ENCODE results near the gene PDZD4.

Gene PDZD4

DNA sequence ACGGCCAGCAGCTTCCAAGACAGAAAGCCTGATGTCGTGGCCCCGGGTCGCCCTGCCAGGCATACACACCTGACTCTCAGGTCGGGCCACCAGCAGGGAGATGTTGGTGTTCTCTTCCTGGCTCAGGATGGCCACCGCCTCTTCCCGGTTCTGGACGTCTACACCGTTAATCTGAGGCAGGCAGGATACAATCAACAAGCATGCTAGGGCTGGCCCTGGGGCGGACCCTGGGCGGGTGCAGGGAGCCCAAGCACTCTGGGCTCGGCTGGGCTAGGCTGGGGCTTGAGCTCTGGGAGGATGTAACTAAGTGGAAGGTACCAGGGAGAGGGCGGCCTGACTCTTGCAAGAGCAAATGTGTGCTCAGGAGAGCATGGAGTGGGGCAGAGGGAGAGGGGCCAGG, 24.9 kb downstream of the PDZD4 start:
- no peak for DNase-seq

DNA sequence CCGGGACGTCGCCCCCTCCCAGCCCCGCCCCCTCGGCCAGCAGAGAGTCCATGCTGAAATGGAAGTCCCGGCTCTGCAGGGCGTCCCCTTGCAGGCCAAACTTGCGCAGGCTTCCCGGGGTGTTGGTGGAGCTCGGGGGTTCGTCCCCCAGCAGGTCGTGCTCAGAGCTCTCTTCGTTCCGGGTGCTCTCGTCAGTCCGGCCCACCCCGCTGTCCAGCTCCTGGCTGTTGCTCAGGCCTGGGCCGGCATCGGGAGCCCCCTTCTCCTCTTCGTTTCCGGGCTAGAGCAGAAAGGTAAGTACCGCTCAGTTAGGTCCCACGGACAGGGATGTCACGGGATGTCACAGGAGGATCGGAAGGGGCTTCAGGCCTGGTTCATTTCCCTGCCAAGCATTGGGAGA, 25.7 kb downstream of the PDZD4 start:
- no peak for DNase-seq

DNA sequence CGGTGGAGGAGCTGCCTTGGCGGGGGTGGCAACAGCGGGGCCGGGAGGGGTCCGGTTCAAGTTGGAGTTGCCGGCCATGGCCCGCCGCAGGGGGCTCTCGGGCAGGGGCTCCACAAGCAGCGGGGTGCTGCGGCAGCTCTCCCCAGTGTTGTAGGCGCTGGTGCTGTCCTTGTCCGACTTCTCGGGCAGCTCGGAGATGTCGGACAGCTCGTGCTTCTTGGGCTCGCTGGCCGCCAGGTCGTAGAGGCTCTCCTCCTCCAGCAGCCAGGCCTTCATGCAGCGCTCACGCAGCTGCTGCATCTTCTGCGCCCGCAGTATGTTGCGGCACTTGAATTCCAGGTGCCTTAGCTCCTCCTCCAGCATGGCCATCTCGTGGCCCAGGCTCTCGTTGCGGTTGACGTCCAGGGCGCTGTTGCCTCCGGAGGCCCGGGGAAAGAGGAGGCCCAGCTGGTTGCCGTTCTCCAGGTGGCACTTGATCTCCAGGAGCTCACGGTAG, 26.2 kb downstream of the PDZD4 start:
- DNase-seq: no peak

DNA sequence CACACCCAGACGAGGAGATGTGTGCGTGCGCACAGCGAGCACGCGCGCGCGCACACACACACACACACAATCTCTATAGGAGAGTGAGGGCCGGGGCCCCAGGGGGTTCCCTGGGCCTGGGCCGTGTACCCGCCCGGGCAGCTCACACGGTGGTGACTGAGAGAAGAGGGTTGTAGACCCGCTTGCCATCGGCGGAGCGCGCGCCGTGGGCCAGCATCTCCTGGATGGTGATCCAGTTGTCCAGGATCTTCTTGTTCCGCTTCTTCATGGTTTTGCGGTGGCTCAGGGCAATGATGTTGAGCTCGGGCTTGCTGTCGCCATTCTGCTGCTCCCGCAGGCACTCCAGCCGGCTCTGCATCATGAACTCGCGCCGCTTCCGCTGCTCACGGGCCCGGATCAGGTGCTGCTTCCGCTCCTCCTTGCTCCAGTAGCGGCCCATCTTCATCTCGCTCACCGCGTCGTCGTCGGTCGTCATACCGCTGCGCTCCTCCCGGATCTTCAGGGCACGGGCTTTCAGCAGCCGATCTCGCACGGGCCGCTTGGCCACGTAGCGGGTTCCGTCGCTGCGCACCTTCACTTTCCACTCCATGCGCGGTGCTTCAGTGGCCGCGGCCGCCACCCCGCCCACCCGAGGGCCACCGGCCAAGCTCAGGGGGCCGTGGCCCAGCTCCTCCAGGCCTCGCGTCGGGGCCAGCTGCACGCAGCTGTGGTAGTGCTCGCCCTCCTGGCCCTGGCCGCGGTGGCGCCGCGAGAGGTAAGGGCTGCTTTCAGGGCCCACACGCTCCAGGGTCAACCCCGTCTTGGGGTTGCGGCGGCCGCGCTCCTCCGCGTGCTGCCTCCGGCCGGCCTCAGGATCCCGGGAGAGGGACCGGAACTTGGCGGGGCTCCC, 26.9 kb downstream of the PDZD4 start:
- DNase-seq: no peak

DNA sequence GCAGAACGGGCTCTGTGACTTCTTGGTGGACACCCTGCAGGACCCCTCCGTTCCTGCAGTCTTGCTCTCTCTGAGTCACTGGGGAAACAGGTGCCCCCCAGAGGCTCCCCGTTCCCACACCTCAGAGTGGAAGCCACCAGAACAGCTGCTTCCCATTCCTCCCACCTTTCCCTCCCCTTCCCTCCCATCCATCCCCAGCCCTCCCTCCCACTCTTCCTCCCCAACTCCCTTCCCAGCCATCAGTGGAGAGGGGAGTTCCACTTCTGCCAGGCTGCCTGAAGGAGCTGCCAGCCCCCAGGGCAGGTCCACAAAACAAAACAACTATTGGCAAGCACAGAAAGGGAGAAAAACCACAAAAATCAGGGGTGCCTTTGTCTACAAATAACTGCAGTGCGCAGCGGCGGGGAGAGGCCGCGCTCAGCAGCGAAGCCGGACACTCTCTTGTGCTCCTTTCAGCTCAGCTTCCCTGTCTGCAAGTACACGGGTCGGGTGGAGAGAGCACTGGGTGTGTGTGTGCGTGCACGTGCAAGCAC, 27.8 kb downstream of the PDZD4 start:
- no peak for DNase-seq

DNA sequence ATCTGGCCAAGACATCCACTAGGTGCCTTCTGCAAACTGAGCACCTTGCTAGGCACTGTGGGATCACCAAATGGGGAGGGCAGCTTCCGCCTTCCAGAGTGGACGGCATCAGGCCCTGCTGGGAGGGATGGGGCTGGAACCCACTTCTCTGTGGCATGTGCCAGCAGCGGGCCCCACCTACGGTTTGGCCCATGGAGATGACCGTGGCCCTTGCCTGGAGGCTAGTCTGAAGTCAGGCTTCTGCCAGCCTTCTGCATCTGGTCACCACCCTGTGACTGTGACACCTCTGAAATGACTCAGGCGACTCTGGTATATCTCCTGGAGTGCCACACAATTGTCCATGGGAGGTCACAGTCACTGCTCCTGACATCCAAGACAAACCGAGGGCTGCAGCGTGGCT, 28.7 kb downstream of the PDZD4 start:
- DNase-seq: no peak

DNA sequence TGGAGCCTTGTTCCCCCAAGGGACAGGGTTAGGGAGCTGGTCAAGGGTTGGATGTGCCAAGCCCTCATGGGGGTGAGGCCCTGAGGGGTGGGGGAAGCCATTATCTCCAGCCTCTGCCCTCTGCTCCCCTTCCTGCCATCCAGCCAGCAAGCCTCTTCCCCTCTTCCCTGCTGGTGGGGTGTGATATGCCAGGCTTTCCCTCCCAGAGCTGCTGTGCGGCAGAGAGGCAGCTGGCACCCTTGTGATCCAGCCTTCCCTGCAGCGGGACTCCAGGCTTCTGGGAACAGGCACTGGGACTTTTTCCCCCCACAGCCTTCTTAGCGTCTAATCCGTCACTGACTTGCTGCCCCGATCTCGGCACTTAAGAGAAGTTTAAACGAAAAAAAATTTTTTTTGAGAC, 29.6 kb downstream of the PDZD4 start:
- DNase-seq: no peak

DNA sequence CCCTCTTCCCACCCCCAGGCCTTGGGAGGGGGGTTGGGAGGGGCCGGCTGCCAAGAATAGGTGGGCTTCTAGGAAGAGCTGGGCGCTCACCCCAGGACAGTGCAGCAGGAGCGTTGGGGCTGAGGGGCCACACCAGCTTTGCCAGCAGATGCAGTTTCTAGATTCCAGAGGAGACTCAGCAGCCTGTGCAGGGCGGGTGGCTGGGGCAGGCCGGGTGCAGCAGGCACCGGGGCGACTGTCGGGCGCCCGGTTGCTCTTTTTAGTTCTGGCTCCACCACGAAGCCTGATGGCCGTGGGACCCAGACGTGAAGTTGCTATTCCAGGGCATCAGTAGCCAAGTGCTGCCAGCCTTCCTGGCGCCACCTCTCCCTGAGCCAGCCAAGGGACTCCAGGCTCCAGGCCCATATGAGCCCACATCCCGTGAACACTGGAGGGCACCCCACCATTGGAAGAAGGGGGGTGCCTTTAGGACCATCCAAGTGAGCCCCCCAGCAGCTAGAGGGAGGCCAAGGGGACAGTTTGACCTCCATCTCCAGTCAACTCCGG, 30.1 kb downstream of the PDZD4 start:
- no peak for DNase-seq

DNA sequence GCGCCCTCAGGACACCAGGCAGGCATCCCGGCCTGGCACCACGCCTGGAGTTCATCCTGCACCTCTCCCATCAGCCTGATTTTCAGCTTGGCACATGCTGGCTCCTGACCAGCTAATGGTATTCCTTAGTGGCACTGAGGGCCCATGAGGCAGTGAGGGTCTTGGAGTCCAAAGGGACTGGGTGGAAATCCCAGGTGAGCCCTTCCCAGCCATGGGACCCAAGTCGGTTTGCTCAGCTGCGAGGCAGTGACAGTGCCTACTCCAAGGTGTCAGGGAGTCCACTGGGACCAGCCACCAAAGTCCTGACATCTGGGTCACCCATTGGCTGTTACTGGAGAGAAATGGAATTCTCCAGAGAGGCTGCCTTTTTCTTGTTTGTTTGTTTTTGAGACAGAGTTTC, 31.0 kb downstream of the PDZD4 start:
- no peak for DNase-seq

GRCh38 chrX:153797415-153798015, 32.8 kb downstream of the PDZD4 start:
- no peak for DNase-seq

DNA sequence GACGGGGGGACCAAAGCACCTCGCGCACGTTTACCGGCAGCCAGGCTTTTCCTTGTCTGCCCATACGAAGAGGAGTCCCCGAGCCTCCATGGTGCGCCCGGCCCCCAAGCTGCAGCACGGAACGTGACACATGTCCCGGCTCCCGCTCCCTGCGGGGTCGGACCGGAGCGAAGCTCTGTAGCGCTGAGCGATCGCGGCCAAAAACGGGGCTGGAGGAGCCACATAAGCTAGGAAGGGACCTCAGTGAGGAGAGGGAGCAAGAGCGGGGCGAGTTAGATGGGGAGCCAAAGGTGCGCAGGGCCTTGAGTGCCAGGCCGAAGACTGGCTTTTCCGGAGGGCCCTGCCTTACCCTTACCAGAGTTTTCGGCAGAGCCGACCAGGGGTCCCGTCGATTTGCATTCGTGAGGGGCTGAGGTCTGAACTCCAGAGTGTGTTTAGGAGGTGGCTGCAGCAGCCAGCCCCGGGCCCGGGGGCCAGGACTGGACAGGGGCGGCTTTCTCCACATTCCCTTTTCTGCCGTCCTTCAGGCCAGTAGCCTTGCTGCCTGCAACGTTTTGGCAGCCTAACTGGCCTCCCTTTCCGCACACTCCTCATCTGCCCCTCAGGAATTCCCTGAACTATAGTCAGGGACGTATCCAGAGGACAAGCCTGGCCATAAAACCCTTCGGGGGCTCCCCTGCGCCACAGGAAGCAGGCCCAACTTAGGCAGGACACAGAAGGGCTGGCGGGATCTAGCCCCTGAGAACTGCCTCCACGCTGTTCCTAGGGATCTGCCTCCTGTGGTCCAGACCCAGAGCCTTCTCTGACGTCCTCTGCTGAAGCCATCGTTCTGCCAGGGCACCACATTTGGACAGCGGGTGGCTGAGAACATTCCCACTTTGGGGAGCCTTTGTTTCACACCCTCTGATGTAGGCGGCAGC, 35.2 kb downstream of the PDZD4 start:
- DNase-seq: no peak

DNA sequence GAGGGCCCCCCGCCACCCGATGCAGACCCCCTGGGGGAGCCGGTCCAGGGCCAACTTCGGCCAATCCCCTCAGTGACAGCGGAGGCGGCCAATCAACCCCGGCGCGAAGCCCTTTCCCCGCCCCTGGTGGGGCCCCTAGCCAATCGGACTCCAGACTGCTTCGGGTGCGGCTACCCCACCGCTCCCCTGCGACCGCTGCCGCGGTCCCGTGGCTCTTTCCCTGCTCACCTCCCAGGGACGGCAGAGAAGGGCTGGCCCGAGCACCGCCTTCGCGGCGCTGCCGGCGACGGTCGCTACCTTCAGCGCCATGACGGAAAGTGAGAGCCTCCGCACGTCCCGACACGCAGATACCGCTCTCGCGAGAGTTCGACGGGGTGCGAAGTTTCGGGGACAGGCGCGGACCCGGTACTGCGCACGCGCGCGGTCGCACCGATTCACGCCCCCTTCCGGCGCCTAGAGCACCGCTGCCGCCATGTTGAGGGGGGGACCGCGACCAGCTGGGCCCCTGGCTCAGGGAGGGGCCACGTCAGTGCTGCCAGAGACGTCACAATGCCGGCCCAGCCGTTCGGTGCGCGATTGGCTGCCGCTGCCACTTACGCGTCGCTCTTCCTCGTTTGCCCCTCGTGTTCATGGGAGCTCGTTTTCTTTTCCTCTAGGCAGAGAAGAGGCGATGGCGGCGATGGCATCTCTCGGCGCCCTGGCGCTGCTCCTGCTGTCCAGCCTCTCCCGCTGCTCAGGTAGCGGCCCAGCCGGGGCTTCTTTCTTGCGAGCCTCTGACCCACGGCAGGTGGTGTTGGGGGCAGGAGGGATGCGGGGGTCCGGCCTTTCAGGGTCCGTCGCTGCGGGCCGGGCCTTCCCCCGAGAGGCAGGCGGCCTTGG, 36.1 kb downstream of the PDZD4 start, which contains the start of the genes IDH3G and SSR4:
TSS of gene IDH3G (minus strand) at position 358 of the 879 bp plus-strand sequence. CDS start at position 309, 49 bp downstream.
TSS of gene SSR4 (plus strand) at position 651 of the 879 bp plus-strand sequence. CDS start at position 671, 20 bp downstream.
- peak; percentile 88 for DNase-seq

DNA sequence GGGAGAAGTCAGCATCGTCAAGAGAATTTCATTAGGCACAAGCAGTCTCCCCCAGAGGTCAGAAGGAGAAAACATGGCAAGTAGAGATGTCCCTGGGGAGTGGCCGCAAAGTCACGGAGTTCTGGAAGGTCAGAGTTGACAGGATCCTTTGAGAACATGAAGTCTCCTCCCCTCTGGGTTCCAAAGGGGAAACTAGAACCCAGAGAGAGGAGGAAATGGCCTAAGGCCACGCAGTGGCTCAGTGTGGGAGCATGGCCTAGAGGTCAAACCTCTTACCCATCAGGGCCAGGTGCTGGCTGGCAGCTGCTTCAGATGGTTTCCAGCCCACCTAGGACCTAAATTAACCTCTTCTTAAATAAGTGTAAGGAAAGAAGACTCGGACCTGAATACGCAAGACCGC, 37.1 kb downstream of the PDZD4 start:
- no peak for DNase-seq

DNA sequence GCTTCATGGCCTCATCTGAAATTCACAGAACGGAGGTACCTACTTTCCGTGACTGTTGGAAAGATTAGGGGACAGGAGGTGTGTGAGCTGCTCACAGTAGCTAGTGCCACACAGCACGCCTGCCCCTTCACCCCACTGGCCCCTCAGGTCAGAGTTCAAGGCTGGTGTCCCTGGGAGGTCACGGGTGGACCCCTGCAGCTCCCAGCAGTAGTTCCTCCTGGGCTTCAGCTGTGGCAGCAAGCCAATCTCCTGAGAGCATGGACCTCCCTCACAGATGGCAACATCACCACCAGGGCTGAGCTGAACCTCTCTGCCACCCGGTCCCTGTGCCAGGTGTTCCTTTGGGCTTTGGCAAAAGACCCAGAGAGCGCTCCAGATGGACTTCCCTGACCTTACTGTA, 38.0 kb downstream of the PDZD4 start:
- DNase-seq: no peak

GRCh38 chrX:153791104-153791852, 39.1 kb downstream of the PDZD4 start:
- DNase-seq: no peak

DNA sequence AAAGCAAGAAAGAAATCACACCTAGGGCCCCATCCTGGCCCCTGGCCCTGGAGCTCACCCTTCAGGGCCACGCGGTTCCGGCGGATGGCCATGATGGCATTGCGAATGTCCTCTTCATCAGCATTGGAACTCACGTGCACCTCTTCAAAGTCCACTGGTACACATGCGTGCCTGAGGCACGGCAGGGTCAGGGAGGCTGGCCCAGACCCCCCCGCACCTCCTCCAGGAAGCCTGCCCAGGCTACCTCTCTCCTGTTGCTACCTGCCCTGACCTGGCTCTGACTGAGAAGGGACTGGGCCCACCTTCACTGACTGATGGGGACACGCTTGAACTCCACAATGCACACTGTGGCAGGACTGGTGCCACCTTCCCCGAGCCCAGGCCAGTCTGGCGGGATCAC, 40.7 kb downstream of the PDZD4 start:
- no peak for DNase-seq

- no peak for DNase-seq
Measured at GRCh38 chrX:153786669-153787068, 43.7 kb downstream of the PDZD4 start.

GRCh38 chrX:153784325-153784967, 45.9 kb downstream of the PDZD4 start:
- DNase-seq: no peak

- DNase-seq: no peak
Measured at GRCh38 chrX:153783378-153784013, 46.8 kb downstream of the PDZD4 start.

DNA sequence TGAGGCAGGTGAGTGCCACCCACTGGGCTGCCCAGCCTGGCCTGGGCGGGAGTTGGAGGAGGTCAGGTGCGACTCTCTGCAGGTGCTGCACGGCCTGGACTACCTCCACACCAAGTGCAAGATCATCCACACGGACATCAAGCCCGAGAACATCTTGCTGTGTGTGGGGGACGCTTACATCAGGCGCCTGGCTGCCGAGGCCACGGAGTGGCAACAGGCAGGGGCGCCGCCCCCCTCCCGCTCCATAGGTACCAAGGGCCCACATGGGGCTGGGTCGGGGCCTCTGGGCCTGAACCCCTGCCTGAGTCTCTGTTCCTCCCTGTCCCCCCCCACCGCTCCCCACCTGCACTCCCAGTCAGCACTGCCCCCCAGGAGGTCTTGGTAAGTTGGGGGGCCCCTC, 47.5 kb downstream of the PDZD4 start:
- DNase-seq: no peak

Measured in NCI-H2029 (cell line).